Fibroblast of lung (primary cell): Measurements from ENCODE around the gene MDN1. TPM values are rescaled to one million over a fixed set of nuclear protein-coding genes. Genes with fewer than 3 reads are reported as not detected.

Experiments
- DNase-seq, 2 donors: peaks; one replicate each; pipeline versions ENCODE4 v3.0.0 to v3.0.0-alpha.2; 2010; ENCODE audit warnings: low read depth in 2 of 2
- H2AFZ ChIP-seq: 2 replicates; pipeline ENCODE4 v1.5.1; 2012; ENCODE audit warnings: low read length, control low read depth, inconsistent platforms
- H3K27ac ChIP-seq: 2 replicates; pipeline ENCODE4 v1.5.1; 2011; ENCODE audit warnings: low read length, control low read depth; ENCODE audit not compliant: insufficient read depth
- H3K27me3 ChIP-seq: 2 replicates; pipeline ENCODE4 v1.5.1; 2011; ENCODE audit warnings: mild to moderate bottlenecking, low read length; ENCODE audit not compliant: control insufficient read depth, insufficient read depth
- H3K36me3 ChIP-seq: 2 replicates; pipeline ENCODE4 v1.5.1; 2011; ENCODE audit warnings: low read length; ENCODE audit not compliant: control insufficient read depth, insufficient read depth
- H3K4me1 ChIP-seq: 2 replicates; pipeline ENCODE4 v1.5.1; 2011; ENCODE audit warnings: low read length; ENCODE audit not compliant: control insufficient read depth, insufficient read depth; ENCODE audit errors: extremely low read depth
- H3K4me2 ChIP-seq: 2 replicates; pipeline ENCODE4 v1.5.1; 2011; ENCODE audit warnings: low read length, control low read depth; ENCODE audit not compliant: insufficient read depth; ENCODE audit errors: extremely low read depth
- H3K4me3 ChIP-seq, 4 experiments: fragments of 200-600 bp in 1 of 4; sonication (generic) in 1 of 4; replicated peaks in 1 of 4; 2 replicates each; pipeline ENCODE4 v1.5.1; 2011 to 2016; ENCODE audit warnings: low read length in 4 of 4, low read depth in 3 of 4, mild to moderate bottlenecking in 3 of 4, control low read depth in 2 of 4, inconsistent platforms in 1 of 4, mixed read lengths in 1 of 4; ENCODE audit not compliant: insufficient read depth in 1 of 4; ENCODE audit errors: control extremely low read depth in 1 of 4
- H3K79me2 ChIP-seq: 2 replicates; pipeline ENCODE4 v1.5.1; 2012; ENCODE audit warnings: mild to moderate bottlenecking, low read length, inconsistent platforms; ENCODE audit not compliant: control insufficient read depth, insufficient read depth
- H3K9ac ChIP-seq: 2 replicates; pipeline ENCODE4 v1.5.1; 2011; ENCODE audit warnings: mild to moderate bottlenecking, low read length, control low read depth; ENCODE audit not compliant: insufficient read depth
- H3K9me3 ChIP-seq: 2 replicates; pipeline ENCODE4 v1.5.1; 2012; ENCODE audit warnings: low read depth, low read length; ENCODE audit not compliant: control insufficient read depth, insufficient read depth
- H4K20me1 ChIP-seq: 2 replicates; pipeline ENCODE4 v1.5.1; 2011; ENCODE audit warnings: low read length; ENCODE audit not compliant: control insufficient read depth, insufficient read depth; ENCODE audit errors: extremely low read depth
- EZH2 ChIP-seq: IDR thresholded peaks from 2 replicates; pipeline ENCODE4 v1.5.1; 2012; ENCODE audit warnings: low read length, control low read depth, mild to moderate bottlenecking; ENCODE audit errors: missing control alignments
- polyA plus RNA-seq, 2 donors: library from polyadenylated mRNA; depleted of rRNA in 1 of 2; stranded (reverse) in 1 of 2; unstranded in 1 of 2; fragments of >200 nt; gene quantifications; 2 replicates each; pipeline ENCODE4 v1.2.1, GENCODE V29; 2011 to 2012; ENCODE audit warnings: missing spikeins in 1 of 2
- total RNA-seq: library from RNA; depleted of rRNA; stranded (reverse); fragments of >200 nt; gene quantifications from 2 replicates; pipeline ENCODE4 v1.2.1, GENCODE V29; 2014
- TF ChIP-seq, protein P1 (sequence below), 2 donors: IDR thresholded peaks in 1 of 2; conservative IDR thresholded peaks in 1 of 2; 1 replicate in 1 of 2; 2 replicates in 1 of 2; pipeline ENCODE4 v1.5.1; 2011 to 2012; ENCODE audit warnings: low read length in 2 of 2, control low read depth in 1 of 2, inconsistent platforms in 1 of 2, low read depth in 1 of 2, mild to moderate bottlenecking in 1 of 2

The MDN1 gene
- total and polyA plus RNA-seq, 2 donors (not counting 1 experiment from before 2014, with no cell fraction given), result 5.9 to 23.5 TPM

DNA sequence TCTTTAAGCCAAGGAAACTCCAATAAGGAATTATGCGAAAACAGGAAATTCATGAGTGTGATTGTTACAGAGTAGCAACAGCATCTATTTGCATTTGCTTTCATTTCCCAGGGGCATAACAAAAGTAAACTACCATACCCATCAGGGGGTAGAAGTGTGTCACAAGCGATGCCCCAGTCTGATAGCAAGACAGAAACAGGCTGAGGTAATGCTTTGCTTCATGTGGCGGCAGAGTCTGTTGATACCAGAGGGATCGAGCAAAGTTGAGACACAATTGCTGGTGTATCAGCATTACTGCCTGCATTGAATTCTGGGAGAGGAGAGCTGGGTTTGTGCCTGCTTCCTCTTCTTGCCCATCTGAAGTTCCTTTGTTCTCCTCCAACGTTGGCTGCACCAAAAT is 129.9 kb downstream of the MDN1 start:
- no peak for TF ChIP-seq EZH2
- TF ChIP-seq, protein P1, sequence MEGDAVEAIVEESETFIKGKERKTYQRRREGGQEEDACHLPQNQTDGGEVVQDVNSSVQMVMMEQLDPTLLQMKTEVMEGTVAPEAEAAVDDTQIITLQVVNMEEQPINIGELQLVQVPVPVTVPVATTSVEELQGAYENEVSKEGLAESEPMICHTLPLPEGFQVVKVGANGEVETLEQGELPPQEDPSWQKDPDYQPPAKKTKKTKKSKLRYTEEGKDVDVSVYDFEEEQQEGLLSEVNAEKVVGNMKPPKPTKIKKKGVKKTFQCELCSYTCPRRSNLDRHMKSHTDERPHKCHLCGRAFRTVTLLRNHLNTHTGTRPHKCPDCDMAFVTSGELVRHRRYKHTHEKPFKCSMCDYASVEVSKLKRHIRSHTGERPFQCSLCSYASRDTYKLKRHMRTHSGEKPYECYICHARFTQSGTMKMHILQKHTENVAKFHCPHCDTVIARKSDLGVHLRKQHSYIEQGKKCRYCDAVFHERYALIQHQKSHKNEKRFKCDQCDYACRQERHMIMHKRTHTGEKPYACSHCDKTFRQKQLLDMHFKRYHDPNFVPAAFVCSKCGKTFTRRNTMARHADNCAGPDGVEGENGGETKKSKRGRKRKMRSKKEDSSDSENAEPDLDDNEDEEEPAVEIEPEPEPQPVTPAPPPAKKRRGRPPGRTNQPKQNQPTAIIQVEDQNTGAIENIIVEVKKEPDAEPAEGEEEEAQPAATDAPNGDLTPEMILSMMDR (conservative IDR thresholded peaks at IDR 0.05 in 1 of 2, IDR thresholded peaks at IDR 0.05 in 1 of 2; ENCODE audit: low read depth in 1 of 2, low read length in 2 of 2), result no peak
- no peak overlapping the region for H3K9ac ChIP-seq
- H4K20me1 ChIP-seq, result no peaks in the 10 kb centered on the region
- no peak overlapping the region for H2AFZ ChIP-seq
- no peak overlapping the region for H3K27ac ChIP-seq
- no peak for DNase-seq
- H3K36me3 ChIP-seq, result peaks cover 13% of the 10 kb centered on the region
- H3K4me1 ChIP-seq, result no peaks in the 10 kb centered on the region
- H3K79me2 ChIP-seq, result no peaks in the 10 kb centered on the region
- no peak overlapping the region for H3K4me3 ChIP-seq
- no peaks in the 10 kb centered on the region for H3K27me3 ChIP-seq
- no peaks in the 10 kb centered on the region for H3K9me3 ChIP-seq
- H3K4me2 ChIP-seq, result no peak overlapping the region

DNA sequence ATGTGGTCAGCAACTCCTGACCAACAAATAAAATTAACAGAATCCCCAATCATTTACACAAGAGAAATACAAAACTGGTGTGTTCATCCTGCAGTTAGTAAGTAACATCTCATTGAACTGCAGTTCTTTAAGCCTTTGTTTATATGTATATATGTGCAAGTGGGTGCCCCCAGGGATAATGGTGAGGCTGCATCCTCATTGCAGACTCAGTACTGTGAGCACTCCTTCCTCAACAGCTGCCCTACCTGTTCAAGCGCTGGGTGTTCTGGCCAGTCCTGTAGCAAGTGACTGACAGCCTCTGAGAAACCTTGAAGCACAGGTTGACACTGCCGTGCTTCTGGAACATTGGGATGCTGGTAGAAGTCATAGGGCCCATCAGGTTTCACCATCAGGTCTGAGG is 131.3 kb downstream of the MDN1 start:
- H2AFZ ChIP-seq, result no peak overlapping the region
- TF ChIP-seq, protein P1 (conservative IDR thresholded peaks at IDR 0.05 in 1 of 2, IDR thresholded peaks at IDR 0.05 in 1 of 2; ENCODE audit: low read depth in 1 of 2, low read length in 2 of 2), result no peak
- no peak for TF ChIP-seq EZH2
- no peaks in the 10 kb centered on the region for H3K9me3 ChIP-seq
- DNase-seq, result no peak
- H3K36me3 ChIP-seq, result peaks cover 13% of the 10 kb centered on the region
- H3K27ac ChIP-seq, result no peak overlapping the region
- no peak overlapping the region for H3K9ac ChIP-seq
- H3K79me2 ChIP-seq, result no peaks in the 10 kb centered on the region
- no peaks in the 10 kb centered on the region for H3K27me3 ChIP-seq
- no peak overlapping the region for H3K4me2 ChIP-seq
- H3K4me1 ChIP-seq, result no peaks in the 10 kb centered on the region
- H4K20me1 ChIP-seq, result no peaks in the 10 kb centered on the region
- no peak overlapping the region for H3K4me3 ChIP-seq

DNA sequence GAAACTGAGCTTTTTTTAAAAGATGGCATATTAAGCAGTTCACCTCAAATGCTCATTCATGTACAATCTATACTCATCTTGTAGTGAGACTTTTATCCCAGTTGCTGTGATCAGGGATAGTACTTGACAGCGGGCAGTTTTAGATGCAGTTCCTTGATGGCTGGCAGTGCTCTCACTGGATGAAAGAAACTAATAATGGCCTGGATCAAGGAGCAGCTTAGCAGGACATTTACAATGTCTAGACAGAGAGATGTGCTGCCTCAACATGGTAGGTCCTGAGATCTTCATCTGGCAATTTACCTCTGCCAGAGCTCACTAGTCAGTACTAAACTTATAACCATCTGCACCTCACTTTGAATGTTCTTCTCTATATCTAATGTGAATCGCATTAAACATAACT is 134.3 kb downstream of the MDN1 start:
- Histone ChIP-seq H3K4me3 (no peak overlapping the region), H3K4me1 (no peaks in the 10 kb centered on the region), H3K4me2 (no peak overlapping the region), H2AFZ (no peak overlapping the region), H3K27ac (no peak overlapping the region), H3K9me3 (no peaks in the 10 kb centered on the region), H3K79me2 (no peaks in the 10 kb centered on the region), H3K27me3 (no peaks in the 10 kb centered on the region), H3K36me3 (peaks cover 12% of the 10 kb centered on the region), H4K20me1 (no peaks in the 10 kb centered on the region), H3K9ac (no peak overlapping the region)
- no peak for DNase-seq
- TF ChIP-seq, protein P1 (conservative IDR thresholded peaks at IDR 0.05 in 1 of 2, IDR thresholded peaks at IDR 0.05 in 1 of 2; ENCODE audit: low read depth in 1 of 2, low read length in 2 of 2), result no peak
- TF ChIP-seq EZH2, result no peak
